ENCODE data around the gene TNS1.

Gene TNS1

DNA sequence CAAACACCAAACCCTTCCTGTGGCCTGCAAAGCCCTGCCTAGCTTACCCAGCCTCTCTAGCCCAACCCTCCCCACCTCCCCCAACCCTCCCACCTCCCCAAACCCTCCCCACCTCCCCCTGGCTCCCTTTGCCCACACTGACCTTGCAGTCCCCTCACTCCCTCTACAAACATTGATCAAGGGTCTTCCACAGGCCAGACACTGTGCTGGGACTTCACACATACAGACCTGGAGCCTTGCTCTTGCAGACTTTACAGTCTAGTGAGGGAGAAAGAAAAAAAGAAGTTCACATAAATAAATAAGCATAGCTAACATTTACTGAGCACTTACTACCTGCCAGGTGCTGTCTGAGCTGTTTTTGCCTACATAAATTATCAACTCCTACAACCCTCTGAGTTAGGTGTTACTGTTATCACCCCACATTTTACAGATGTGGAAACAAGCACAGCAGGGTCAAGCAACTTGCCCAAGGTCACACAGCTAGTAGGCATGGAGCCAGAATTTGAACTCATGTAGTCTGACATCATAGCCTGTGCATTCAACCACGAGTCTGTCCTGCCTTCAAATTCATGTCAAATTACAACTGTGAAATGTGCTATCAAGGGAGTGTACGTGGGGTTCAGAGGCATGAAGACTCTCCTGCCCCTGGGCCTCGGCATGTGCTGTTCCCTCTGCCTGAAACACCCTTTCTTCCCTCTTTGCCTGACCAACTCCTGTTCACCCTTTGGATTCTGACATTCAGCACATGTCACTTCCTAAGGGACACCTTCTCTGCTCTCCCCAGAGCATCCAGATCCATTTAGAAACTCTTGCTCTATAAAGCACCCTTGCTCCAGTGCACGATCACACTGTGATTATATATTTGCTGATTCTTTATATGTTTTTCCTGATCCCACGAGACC is 209.9 kb downstream of the TNS1 start:
- TF ChIP-seq, protein P1, sequence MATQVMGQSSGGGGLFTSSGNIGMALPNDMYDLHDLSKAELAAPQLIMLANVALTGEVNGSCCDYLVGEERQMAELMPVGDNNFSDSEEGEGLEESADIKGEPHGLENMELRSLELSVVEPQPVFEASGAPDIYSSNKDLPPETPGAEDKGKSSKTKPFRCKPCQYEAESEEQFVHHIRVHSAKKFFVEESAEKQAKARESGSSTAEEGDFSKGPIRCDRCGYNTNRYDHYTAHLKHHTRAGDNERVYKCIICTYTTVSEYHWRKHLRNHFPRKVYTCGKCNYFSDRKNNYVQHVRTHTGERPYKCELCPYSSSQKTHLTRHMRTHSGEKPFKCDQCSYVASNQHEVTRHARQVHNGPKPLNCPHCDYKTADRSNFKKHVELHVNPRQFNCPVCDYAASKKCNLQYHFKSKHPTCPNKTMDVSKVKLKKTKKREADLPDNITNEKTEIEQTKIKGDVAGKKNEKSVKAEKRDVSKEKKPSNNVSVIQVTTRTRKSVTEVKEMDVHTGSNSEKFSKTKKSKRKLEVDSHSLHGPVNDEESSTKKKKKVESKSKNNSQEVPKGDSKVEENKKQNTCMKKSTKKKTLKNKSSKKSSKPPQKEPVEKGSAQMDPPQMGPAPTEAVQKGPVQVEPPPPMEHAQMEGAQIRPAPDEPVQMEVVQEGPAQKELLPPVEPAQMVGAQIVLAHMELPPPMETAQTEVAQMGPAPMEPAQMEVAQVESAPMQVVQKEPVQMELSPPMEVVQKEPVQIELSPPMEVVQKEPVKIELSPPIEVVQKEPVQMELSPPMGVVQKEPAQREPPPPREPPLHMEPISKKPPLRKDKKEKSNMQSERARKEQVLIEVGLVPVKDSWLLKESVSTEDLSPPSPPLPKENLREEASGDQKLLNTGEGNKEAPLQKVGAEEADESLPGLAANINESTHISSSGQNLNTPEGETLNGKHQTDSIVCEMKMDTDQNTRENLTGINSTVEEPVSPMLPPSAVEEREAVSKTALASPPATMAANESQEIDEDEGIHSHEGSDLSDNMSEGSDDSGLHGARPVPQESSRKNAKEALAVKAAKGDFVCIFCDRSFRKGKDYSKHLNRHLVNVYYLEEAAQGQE (IDR thresholded peaks at IDR 0.05; ENCODE audit: insufficient replicate concordance, low read depth), result no peak
- Histone ChIP-seq H3K27me3 (ENCODE audit: insufficient read depth, poor library complexity, severe bottlenecking) (no peaks in the 10 kb centered on the region), H3K4me3 (replicated peaks; ENCODE audit: insufficient read depth, low read length) (no peak overlapping the region), H3K27ac (replicated peaks) (no peak overlapping the region)
- no peak for DNase-seq (ENCODE audit: low read depth in 1 of 2, low spot score in 1 of 2)

DNA sequence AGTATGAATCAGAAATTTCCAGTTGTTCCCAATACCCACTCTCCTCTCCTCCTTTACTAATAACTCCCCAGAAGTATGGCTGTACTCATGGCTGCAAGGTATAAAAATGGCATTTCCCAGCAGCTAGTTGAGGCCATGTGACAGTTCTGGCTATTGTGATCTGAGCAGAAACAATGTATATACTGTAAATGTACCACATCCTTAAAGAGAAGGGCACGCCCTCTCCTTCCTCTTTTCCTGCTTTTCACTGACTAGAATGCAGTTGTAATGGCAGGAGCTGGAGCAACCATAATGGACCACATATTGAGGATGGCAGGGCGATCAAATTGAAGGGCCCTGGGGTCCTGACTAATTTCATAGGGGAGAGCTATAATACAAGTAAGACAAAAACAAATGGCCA is 211.2 kb downstream of the TNS1 start:
- no peak for DNase-seq (ENCODE audit: low read depth in 1 of 2, low spot score in 1 of 2)
- H3K27me3 ChIP-seq (ENCODE audit: insufficient read depth, poor library complexity, severe bottlenecking), result no peaks in the 10 kb centered on the region
- H3K4me3 ChIP-seq (replicated peaks; ENCODE audit: insufficient read depth, low read length), result no peak overlapping the region
- H3K27ac ChIP-seq (replicated peaks), result no peak overlapping the region
- TF ChIP-seq SPI1 (IDR thresholded peaks at IDR 0.05; ENCODE audit: borderline replicate concordance, low read depth) (no peak), POLR2AphosphoS5 (IDR thresholded peaks at IDR 0.05; ENCODE audit: low read depth) (no peak), GABPA (IDR thresholded peaks at IDR 0.05; ENCODE audit: low read depth) (no peak)
- TF ChIP-seq, protein P2, sequence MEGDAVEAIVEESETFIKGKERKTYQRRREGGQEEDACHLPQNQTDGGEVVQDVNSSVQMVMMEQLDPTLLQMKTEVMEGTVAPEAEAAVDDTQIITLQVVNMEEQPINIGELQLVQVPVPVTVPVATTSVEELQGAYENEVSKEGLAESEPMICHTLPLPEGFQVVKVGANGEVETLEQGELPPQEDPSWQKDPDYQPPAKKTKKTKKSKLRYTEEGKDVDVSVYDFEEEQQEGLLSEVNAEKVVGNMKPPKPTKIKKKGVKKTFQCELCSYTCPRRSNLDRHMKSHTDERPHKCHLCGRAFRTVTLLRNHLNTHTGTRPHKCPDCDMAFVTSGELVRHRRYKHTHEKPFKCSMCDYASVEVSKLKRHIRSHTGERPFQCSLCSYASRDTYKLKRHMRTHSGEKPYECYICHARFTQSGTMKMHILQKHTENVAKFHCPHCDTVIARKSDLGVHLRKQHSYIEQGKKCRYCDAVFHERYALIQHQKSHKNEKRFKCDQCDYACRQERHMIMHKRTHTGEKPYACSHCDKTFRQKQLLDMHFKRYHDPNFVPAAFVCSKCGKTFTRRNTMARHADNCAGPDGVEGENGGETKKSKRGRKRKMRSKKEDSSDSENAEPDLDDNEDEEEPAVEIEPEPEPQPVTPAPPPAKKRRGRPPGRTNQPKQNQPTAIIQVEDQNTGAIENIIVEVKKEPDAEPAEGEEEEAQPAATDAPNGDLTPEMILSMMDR (IDR thresholded peaks at IDR 0.05; ENCODE audit: insufficient read depth, low read length), result no peak
- TF ChIP-seq, protein P1 (IDR thresholded peaks at IDR 0.05; ENCODE audit: insufficient replicate concordance, low read depth), result no peak

DNA sequence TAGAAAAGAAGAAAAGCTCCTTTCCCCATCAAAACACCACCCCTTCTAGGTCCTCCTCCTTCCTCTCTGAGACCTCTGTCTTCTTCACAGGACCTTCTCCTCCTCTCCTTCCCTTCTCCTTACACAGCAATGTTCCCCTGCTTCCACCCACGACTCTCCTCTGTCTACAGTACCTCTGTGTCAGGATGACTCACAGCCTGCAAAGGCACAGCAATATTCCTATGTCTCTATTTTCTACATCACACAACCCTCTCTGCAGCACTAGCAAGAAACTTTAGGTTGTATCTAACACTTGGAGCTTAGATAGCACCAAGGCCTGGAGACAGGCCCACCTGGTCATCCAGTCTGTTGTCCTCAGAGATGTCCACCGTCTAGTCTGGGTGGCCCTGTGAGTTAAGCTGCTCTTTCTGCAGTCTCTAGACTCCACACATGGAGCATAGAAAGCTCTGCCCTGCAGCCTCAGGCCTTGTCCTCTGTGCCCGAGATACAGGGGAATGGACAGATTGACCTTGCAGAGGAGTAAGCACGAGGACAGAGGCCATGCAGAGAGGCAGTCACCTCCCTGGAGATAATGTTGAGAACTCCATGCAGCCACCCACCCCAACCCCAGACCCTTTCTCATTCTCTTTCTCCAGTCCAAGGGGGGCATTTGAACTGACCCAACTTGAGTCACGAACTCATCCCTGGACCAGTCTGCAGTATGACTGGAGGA is 212.0 kb downstream of the TNS1 start:
- Histone ChIP-seq H3K27me3 (ENCODE audit: insufficient read depth, poor library complexity, severe bottlenecking) (no peaks in the 10 kb centered on the region), H3K27ac (replicated peaks) (no peak overlapping the region), H3K4me3 (replicated peaks; ENCODE audit: insufficient read depth, low read length) (no peak overlapping the region)
- no peak for DNase-seq (ENCODE audit: low read depth in 1 of 2, low spot score in 1 of 2)
- TF ChIP-seq GABPA (IDR thresholded peaks at IDR 0.05; ENCODE audit: low read depth) (no peak), SPI1 (IDR thresholded peaks at IDR 0.05; ENCODE audit: borderline replicate concordance, low read depth) (no peak), POLR2AphosphoS5 (IDR thresholded peaks at IDR 0.05; ENCODE audit: low read depth) (no peak)
- TF ChIP-seq, protein P2 (IDR thresholded peaks at IDR 0.05; ENCODE audit: insufficient read depth, low read length), result no peak
- TF ChIP-seq, protein P1 (IDR thresholded peaks at IDR 0.05; ENCODE audit: insufficient replicate concordance, low read depth), result no peak
